Measurements from ENCODE around the gene CFAP20DC.
"Not testable (repeated sequence)": the region's sequence is repeated elsewhere in the genome, so short reads cannot be mapped to it uniquely, and the experiment has no call there.

GRCh38 chr3:58842050-58842747 lies 207.6 kb downstream of the CFAP20DC start:
- TF ChIP-seq EZH2 (IDR thresholded peaks at IDR 0.05; ENCODE audit: borderline replicate concordance); CTCF (IDR thresholded peaks at IDR 0.05; ENCODE audit: poor library complexity): not testable (repeated sequence)
